PFSK-1 (cell line): ENCODE data around the gene POLG.

Experiments
- POLR2AphosphoS5 ChIP-seq: IDR thresholded peaks from 2 replicates; pipeline ENCODE4 v1.6.1; 2012; ENCODE audit warnings: low read depth, mild to moderate bottlenecking, control low read depth, low read length, moderate library complexity
- SIN3A ChIP-seq: IDR thresholded peaks from 2 replicates; pipeline ENCODE4 v1.6.1; 2012; ENCODE audit warnings: mild to moderate bottlenecking, low read length, moderate library complexity, borderline replicate concordance; ENCODE audit not compliant: insufficient read depth
- TF ChIP-seq, protein P1 (sequence below), 2 experiments: IDR thresholded peaks; 2 replicates each; pipeline versions ENCODE4 v1.6.1 to v1.8.0; 2011 to 2012; ENCODE audit warnings: low read depth in 2 of 2, low read length in 2 of 2, control low read depth in 1 of 2, inconsistent platforms in 1 of 2, mild to moderate bottlenecking in 1 of 2, moderate library complexity in 1 of 2; ENCODE audit not compliant: insufficient read depth in 1 of 2

GRCh38 chr15:89363133-89363532 is 28.5 kb upstream of the POLG start:
- TF ChIP-seq POLR2AphosphoS5 (no peak), SIN3A (no peak)
- TF ChIP-seq, protein P1, sequence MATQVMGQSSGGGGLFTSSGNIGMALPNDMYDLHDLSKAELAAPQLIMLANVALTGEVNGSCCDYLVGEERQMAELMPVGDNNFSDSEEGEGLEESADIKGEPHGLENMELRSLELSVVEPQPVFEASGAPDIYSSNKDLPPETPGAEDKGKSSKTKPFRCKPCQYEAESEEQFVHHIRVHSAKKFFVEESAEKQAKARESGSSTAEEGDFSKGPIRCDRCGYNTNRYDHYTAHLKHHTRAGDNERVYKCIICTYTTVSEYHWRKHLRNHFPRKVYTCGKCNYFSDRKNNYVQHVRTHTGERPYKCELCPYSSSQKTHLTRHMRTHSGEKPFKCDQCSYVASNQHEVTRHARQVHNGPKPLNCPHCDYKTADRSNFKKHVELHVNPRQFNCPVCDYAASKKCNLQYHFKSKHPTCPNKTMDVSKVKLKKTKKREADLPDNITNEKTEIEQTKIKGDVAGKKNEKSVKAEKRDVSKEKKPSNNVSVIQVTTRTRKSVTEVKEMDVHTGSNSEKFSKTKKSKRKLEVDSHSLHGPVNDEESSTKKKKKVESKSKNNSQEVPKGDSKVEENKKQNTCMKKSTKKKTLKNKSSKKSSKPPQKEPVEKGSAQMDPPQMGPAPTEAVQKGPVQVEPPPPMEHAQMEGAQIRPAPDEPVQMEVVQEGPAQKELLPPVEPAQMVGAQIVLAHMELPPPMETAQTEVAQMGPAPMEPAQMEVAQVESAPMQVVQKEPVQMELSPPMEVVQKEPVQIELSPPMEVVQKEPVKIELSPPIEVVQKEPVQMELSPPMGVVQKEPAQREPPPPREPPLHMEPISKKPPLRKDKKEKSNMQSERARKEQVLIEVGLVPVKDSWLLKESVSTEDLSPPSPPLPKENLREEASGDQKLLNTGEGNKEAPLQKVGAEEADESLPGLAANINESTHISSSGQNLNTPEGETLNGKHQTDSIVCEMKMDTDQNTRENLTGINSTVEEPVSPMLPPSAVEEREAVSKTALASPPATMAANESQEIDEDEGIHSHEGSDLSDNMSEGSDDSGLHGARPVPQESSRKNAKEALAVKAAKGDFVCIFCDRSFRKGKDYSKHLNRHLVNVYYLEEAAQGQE (IDR thresholded peaks at IDR 0.05; ENCODE audit: insufficient read depth in 1 of 2, low read depth in 2 of 2, low read length in 2 of 2): no peak
